DOHH2 (cell line): ENCODE results near the gene TAL2.

Experiments used
- EZH2phosphoT487 ChIP-seq: fragments of 200-600 bp; sonication (generic); IDR thresholded peaks from 2 replicates; pipeline ENCODE4 v1.6.1; 2017; ENCODE audit warnings: borderline replicate concordance, mild to moderate bottlenecking, antibody characterized with exemption, low read length, moderate library complexity, mixed read lengths
- TF ChIP-seq, protein P1 (sequence below): fragments of 200-600 bp; sonication (generic); IDR thresholded peaks from one replicate; pipeline ENCODE4 v1.5.1; 2014; ENCODE audit warnings: antibody characterized with exemption, mild to moderate bottlenecking, low read depth, low read length; ENCODE audit not compliant: poor library complexity, severe bottlenecking

DNA sequence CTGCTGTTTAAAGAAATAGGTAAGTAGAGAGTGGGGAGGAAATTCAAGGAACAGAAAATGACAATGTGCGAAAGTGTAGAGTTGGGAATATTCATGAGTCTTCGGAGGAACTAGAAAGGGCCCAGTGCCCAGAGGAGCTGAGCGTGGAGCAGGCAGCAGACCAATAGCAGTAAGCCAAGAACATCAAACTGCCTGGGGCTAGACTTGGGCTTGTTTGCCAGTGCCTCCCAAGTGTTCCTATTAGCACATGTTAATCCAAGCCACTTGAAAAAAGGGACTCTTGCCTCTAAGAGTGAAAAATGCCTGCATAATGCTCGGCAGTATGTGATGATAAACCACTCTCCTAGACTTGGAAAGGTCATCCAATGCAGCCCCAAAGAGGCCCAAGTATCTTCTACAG, 1.2 kb upstream of the TAL2 start:
- TF ChIP-seq, protein P1, sequence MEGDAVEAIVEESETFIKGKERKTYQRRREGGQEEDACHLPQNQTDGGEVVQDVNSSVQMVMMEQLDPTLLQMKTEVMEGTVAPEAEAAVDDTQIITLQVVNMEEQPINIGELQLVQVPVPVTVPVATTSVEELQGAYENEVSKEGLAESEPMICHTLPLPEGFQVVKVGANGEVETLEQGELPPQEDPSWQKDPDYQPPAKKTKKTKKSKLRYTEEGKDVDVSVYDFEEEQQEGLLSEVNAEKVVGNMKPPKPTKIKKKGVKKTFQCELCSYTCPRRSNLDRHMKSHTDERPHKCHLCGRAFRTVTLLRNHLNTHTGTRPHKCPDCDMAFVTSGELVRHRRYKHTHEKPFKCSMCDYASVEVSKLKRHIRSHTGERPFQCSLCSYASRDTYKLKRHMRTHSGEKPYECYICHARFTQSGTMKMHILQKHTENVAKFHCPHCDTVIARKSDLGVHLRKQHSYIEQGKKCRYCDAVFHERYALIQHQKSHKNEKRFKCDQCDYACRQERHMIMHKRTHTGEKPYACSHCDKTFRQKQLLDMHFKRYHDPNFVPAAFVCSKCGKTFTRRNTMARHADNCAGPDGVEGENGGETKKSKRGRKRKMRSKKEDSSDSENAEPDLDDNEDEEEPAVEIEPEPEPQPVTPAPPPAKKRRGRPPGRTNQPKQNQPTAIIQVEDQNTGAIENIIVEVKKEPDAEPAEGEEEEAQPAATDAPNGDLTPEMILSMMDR, result no peak
- no peak for TF ChIP-seq EZH2phosphoT487
